HG02943 (cell line): ENCODE data around the gene NSUN6.

ENCODE experiments used
- ATAC-seq: cut with Tn5 transposase; IDR thresholded peaks from one replicate; pipeline ENCODE4 v1.9.1; 2021; ENCODE audit warnings: mild to moderate bottlenecking, low read depth, moderate library complexity; ENCODE audit not compliant: unreplicated experiment

Gene NSUN6

GRCh38 chr10:18508587-18508986 is 142.8 kb downstream of the NSUN6 start:
- no peak for ATAC-seq

- no peak for ATAC-seq
These were observed 145.8 kb downstream of the NSUN6 start for GRCh38 chr10:18505456-18506118.

- no peak for ATAC-seq
These were observed 147.2 kb downstream of the NSUN6 start for GRCh38 chr10:18504161-18504560.

- ATAC-seq, result no peak
These were observed 149.8 kb downstream of the NSUN6 start for GRCh38 chr10:18501629-18502028.

- ATAC-seq, result peak; percentile 93
These were observed 150.2 kb downstream of the NSUN6 start for GRCh38 chr10:18501198-18501597.

GRCh38 chr10:18500576-18500975 is 150.8 kb downstream of the NSUN6 start:
- peak; percentile 2 for ATAC-seq

GRCh38 chr10:18498998-18499397 is 152.4 kb downstream of the NSUN6 start:
- ATAC-seq, result no peak

- ATAC-seq, result no peak
These were observed 153.5 kb downstream of the NSUN6 start for GRCh38 chr10:18497806-18498369.
